H1 (cell line): ENCODE data around the gene PLBD2. TPM values are rescaled to one million over a fixed set of nuclear protein-coding genes. Genes with fewer than 3 reads are reported as not detected.

ENCODE experiments used
- CTCF ChIP-seq, 3 experiments: IDR thresholded peaks; 1 replicate in 2 of 3; 2 replicates in 1 of 3; pipeline versions ENCODE4 v1.5.1 to v1.6.1; 2011; ENCODE audit warnings: low read length in 3 of 3, mild to moderate bottlenecking in 3 of 3, inconsistent platforms in 2 of 3, low read depth in 1 of 3, moderate library complexity in 1 of 3; ENCODE audit not compliant: insufficient read depth in 1 of 3; ENCODE audit errors: control extremely low read depth in 1 of 3
- JUN ChIP-seq: IDR thresholded peaks from 2 replicates; pipeline ENCODE4 v1.6.1; 2011; ENCODE audit warnings: low read depth, mild to moderate bottlenecking, improper control_type of control experiment, low read length
- USF2 ChIP-seq: IDR thresholded peaks from 2 replicates; pipeline ENCODE4 v1.6.1; 2011; ENCODE audit warnings: low read length, improper control_type of control experiment
- ZNF274 ChIP-seq: IDR thresholded peaks from 2 replicates; pipeline ENCODE4 v1.7.0; 2012; ENCODE audit warnings: low read length, borderline replicate concordance; ENCODE audit errors: extremely low read depth
- polyA plus RNA-seq, 7 experiments: library from polyadenylated mRNA; depleted of rRNA in 3 of 7; stranded (reverse) in 5 of 7; unstranded in 2 of 7; fragments of >200 nt in 5 of 7; fragments of 200-250 nt in 2 of 7; gene quantifications; 1 replicate in 5 of 7; 2 replicates in 1 of 7; 4 replicates in 1 of 7; pipeline versions ENCODE4 v1.2.1 to v1.2.3, GENCODE V29; 2011 to 2013; ENCODE audit warnings: missing spikeins in 2 of 7, mixed read lengths in 2 of 7
- total RNA-seq: library from RNA; stranded (reverse); fragmentation: NEBNext Ultra II Directional; extraction: Animal tissue kit (Norgen Biotek cat#: 25700); gene quantifications from 2 replicates; pipeline ENCODE4 v1.2.1, GENCODE V29; 2021

PLBD2 gene
- total and polyA plus RNA-seq, 2 of the 8 experiments (the other 6 are each of a cell fraction or from before 2014, with no cell fraction given): 16.8 to 33.5 TPM

- TF ChIP-seq CTCF (IDR thresholded peaks at IDR 0.05; ENCODE audit: control extremely low read depth in 1 of 3, insufficient read depth in 1 of 3, low read depth in 1 of 3, low read length in 3 of 3) (no peak), ZNF274 (no peak), JUN (no peak), USF2 (no peak)
Observed at GRCh38 chr12:113398346-113399290, 40.2 kb downstream of the PLBD2 start (continued).
